K562 (cell line): ENCODE data around the gene EMC8. TPM values are rescaled to one million over a fixed set of nuclear protein-coding genes. Genes with fewer than 3 reads are reported as not detected.

Experiments used
- ATAC-seq: fragments of 200-7000 bp; cut with Tn5 transposase; 3 replicates; pipeline ENCODE4 v1.9.1; 2020; ENCODE audit warnings: moderate library complexity
- BruUV-seq: library from RNA; stranded (reverse); fragments of 400-500 nt; replicated peaks from 2 replicates; lab custom pipeline; 2021; lab: Mats Ljungman, UMichigan
- CTCF ChIA-PET: fragments of 300-600 bp; formaldehyde crosslinking; extraction: SDS; loops from one replicate; lab custom pipeline; 2021; ENCODE audit warnings: low intra/inter-chr PET ratio; lab: Yijun Ruan, JAX
- POLR2A ChIA-PET: fragments of 300-600, 350-650 bp; sonication (Branson Sonifier 250); formaldehyde crosslinking; extraction: SDS; loops from one replicate; lab custom pipeline; 2021; ENCODE audit warnings: antibody characterized with exemption, inconsistent platforms; lab: Yijun Ruan, JAX
- DNase-seq, 4 experiments: peaks; one replicate each; pipeline versions ENCODE4 v3.0.0 to v3.0.0-alpha.2; 2011 to 2018; ENCODE audit warnings: low spot score in 3 of 4, mixed read lengths in 3 of 4; ENCODE audit errors: extremely low read depth in 1 of 4
- FAIRE-seq: peaks from 2 replicates; lab custom pipeline; 2011; peaks lifted over from hg19 to GRCh38; lab: Jason Lieb, UNC
- H2AFZ ChIP-seq: 2 replicates; pipeline ENCODE4 v1.6.0; 2011; ENCODE audit warnings: low read depth, low read length, control low read depth, inconsistent platforms
- H3K27ac ChIP-seq: fragments of 200-600 bp; 3 replicates; pipeline ENCODE4 v1.8.0; 2011; ENCODE audit warnings: low read depth, mild to moderate bottlenecking, control low read depth, inconsistent platforms, low read length, moderate library complexity, mixed read lengths; ENCODE audit errors: extremely low read depth
- H3K27me3 ChIP-seq, 2 experiments: fragments of 300-600 bp in 1 of 2; 2 replicates in 1 of 2; 3 replicates in 1 of 2; pipeline versions ENCODE4 v1.6.0 to v1.8.0; 2011; ENCODE audit warnings: inconsistent platforms in 2 of 2, low read length in 2 of 2, mild to moderate bottlenecking in 1 of 2, mixed read lengths in 1 of 2, moderate library complexity in 1 of 2; ENCODE audit not compliant: control insufficient read depth in 2 of 2, insufficient read depth in 2 of 2
- H3K36me3 ChIP-seq: fragments of 300-600 bp; 3 replicates; pipeline ENCODE4 v1.8.0; 2011; ENCODE audit warnings: mild to moderate bottlenecking, low read length, inconsistent platforms; ENCODE audit not compliant: control insufficient read depth, insufficient read depth
- H3K4me1 ChIP-seq, 2 experiments: fragments of 200-600 bp in 1 of 2; replicated peaks in 1 of 2; 2 replicates in 1 of 2; 3 replicates in 1 of 2; pipeline versions ENCODE4 v1.5.1 to v1.8.0; 2011; ENCODE audit warnings: inconsistent platforms in 2 of 2, low read length in 2 of 2, mild to moderate bottlenecking in 1 of 2, mixed read lengths in 1 of 2, moderate library complexity in 1 of 2; ENCODE audit not compliant: control insufficient read depth in 2 of 2, insufficient read depth in 2 of 2
- H3K4me2 ChIP-seq: 2 replicates; pipeline ENCODE4 v1.6.1; 2011; ENCODE audit warnings: low read length, control low read depth, inconsistent platforms, mixed read lengths; ENCODE audit not compliant: insufficient read depth
- H3K4me3 ChIP-seq: fragments of 200-600 bp; sonication (generic), shearing (Covaris generic); 2 replicates; pipeline ENCODE4 v1.5.1; 2016; ENCODE audit warnings: control low read depth, inconsistent platforms
- H3K79me2 ChIP-seq: fragments of 200-600 bp; 3 replicates; pipeline ENCODE4 v1.8.0; 2011; ENCODE audit warnings: low read length, inconsistent platforms; ENCODE audit not compliant: control insufficient read depth, insufficient read depth
- H3K9ac ChIP-seq, 2 experiments: 2 replicates each; pipeline versions ENCODE4 v1.6.0 to v1.6.1; 2011; ENCODE audit warnings: low read depth in 2 of 2, low read length in 2 of 2, control low read depth in 1 of 2, inconsistent platforms in 1 of 2, mild to moderate bottlenecking in 1 of 2, mixed read lengths in 1 of 2; ENCODE audit not compliant: insufficient read depth in 1 of 2
- H3K9me1 ChIP-seq: one replicate; pipeline ENCODE4 v1.6.0; 2011; ENCODE audit warnings: inconsistent platforms, mild to moderate bottlenecking, low read length, moderate library complexity; ENCODE audit not compliant: control insufficient read depth, insufficient read depth
- H3K9me3 ChIP-seq: replicated peaks from 2 replicates; pipeline ENCODE4 v1.5.1; 2011; ENCODE audit warnings: low read depth, low read length, inconsistent platforms; ENCODE audit not compliant: control insufficient read depth, insufficient read depth
- H4K20me1 ChIP-seq: replicated peaks from 2 replicates; pipeline ENCODE4 v1.6.1; 2011; ENCODE audit warnings: low read length, inconsistent platforms, mixed read lengths; ENCODE audit not compliant: control insufficient read depth, insufficient read depth
- BRCA1 ChIP-seq, 2 experiments: fragments of 450-650 bp in 1 of 2; sonication (generic) in 1 of 2; formaldehyde crosslinking in 1 of 2; IDR thresholded peaks; 2 replicates each; pipeline versions ENCODE4 v1.5.0 to v1.6.1; 2017 to 2020; ENCODE audit warnings: mild to moderate bottlenecking in 1 of 2, missing genetic modification reagents in 1 of 2
- CEBPZ ChIP-seq: fragments of 150-350 bp; IDR thresholded peaks from 2 replicates; pipeline ENCODE4 v1.6.1; 2014; ENCODE audit warnings: low read depth, mild to moderate bottlenecking, low read length, borderline replicate concordance
- CTCF ChIP-seq, 3 experiments: IDR thresholded peaks in 2 of 3; conservative IDR thresholded peaks in 1 of 3; 2 replicates each; pipeline ENCODE4 v1.5.1; 2011 to 2012; ENCODE audit warnings: low read length in 3 of 3, mild to moderate bottlenecking in 3 of 3, control low read depth in 2 of 3, improper control_type of control experiment in 1 of 3, inconsistent platforms in 1 of 3, low read depth in 1 of 3, mixed read lengths in 1 of 3, moderate library complexity in 1 of 3; ENCODE audit not compliant: insufficient read depth in 2 of 3
- KLF13 ChIP-seq: fragments of 450-650 bp; IDR thresholded peaks from 2 replicates; pipeline ENCODE4 v1.6.1; 2016; ENCODE audit warnings: missing genetic modification characterization, low read depth, mild to moderate bottlenecking, missing compliant biosample characterization, moderate library complexity, borderline replicate concordance
- PHF21A ChIP-seq: fragments of 450-650 bp; IDR thresholded peaks from 2 replicates; pipeline ENCODE4 v1.6.1; 2017; ENCODE audit warnings: low read depth, borderline replicate concordance
- RERE ChIP-seq: sonication (generic); formaldehyde crosslinking; IDR thresholded peaks from 2 replicates; pipeline ENCODE4 v1.8.0; 2023; ENCODE audit warnings: missing genetic modification reagents, mild to moderate bottlenecking, borderline replicate concordance
- ZNF239 ChIP-seq: fragments of 250-450 bp; sonication (Bioruptor Pico); IDR thresholded peaks from 2 replicates; pipeline ENCODE4 v1.4.0; 2020; ENCODE audit warnings: mild to moderate bottlenecking
- WGBS: fragments of 100-300 bp; shearing (Covaris generic); methylation state at CpG from one replicate; pipeline ENCODE4 v1.1.6; 2016; ENCODE audit warnings: low coverage, mixed read lengths; ENCODE audit not compliant: insufficient coverage; ENCODE audit errors: missing lambda C conversion rate; 5-methylcytosine and 5-hydroxymethylcytosine counted together
- in situ Hi-C: fragments of 300-500 bp; cut with MboI; formaldehyde crosslinking; loops from 4 replicates; pipeline ENCODE4 v1.15.0; 2018; ENCODE audit warnings: inconsistent platforms, mixed read lengths
- intact Hi-C: fragments of 100-400 bp; cut with micrococcal nuclease; formaldehyde crosslinking; loops from 2 replicates; pipeline ENCODE4 v1.14.2; 2022
- polyA plus RNA-seq, 8 experiments: library from polyadenylated mRNA; depleted of rRNA in 4 of 8; stranded (reverse) in 5 of 8; unstranded in 3 of 8; fragments of >200 nt; fragmentation: Nextera tagmentation in 2 of 8; fragmentation: Illumina TruSeq in 1 of 8; extraction: Ambion mirVana in 2 of 8; extraction: Trizol in 1 of 8; gene quantifications; 2 replicates each; pipeline versions ENCODE4 v1.2.1 to v1.2.3, GENCODE V29; 2011 to 2014; ENCODE audit warnings: inconsistent platforms in 1 of 8, missing spikeins in 1 of 8
- total RNA-seq, 7 experiments: library from RNA; depleted of rRNA in 6 of 7; stranded (reverse); fragments of >200 nt in 6 of 7; fragmentation: Illumina TruSeq in 2 of 7; extraction: Trizol in 2 of 7; gene quantifications; 2 replicates each; pipeline versions ENCODE4 v1.2.1 to v1.2.3, GENCODE V29; 2011 to 2021; ENCODE audit warnings: low replicate concordance in 1 of 7

Gene EMC8
- total and polyA plus RNA-seq, 9 of the 15 experiments (the other 6 are each of a cell fraction or from before 2014, with no cell fraction given): 11.4 to 81.8 (median 48.6) TPM

- TF ChIP-seq RERE (no peak), KLF13 (tag) (no peak), BRCA1 (IDR thresholded peaks at IDR 0.05) (no peak), BRCA1 (CRISPR knock-in tag; IDR thresholded peaks at IDR 0.05) (no peak)
These were observed 16.9 kb downstream of the EMC8 start (continued) for GRCh38 chr16:85782451-85782850.

- FAIRE-seq: no peak
- CTCF ChIA-PET: no interaction called here
- TF ChIP-seq PHF21A: no peak
- no peak for TF ChIP-seq CEBPZ
- TF ChIP-seq ZNF239 (CRISPR knock-in tag): no peak
- no peak for TF ChIP-seq CTCF (IDR thresholded peaks at IDR 0.05 in 2 of 3, conservative IDR thresholded peaks at IDR 0.05 in 1 of 3; ENCODE audit: insufficient read depth in 2 of 3, low read depth in 1 of 3, low read length in 3 of 3)
These were observed 17.5 kb downstream of the EMC8 start for GRCh38 chr16:85781695-85782370.

More at GRCh38 chr16:85781695-85782370, 17.5 kb downstream of the EMC8 start:
- peaks cover 84% of the 10 kb centered on the region; the same call in 2 of the 3 replicates for H3K36me3 ChIP-seq
- no peak for DNase-seq
- intact Hi-C loops (no loop called here), in situ Hi-C loops (no loop called here)
- no peak overlapping the region for H3K9ac ChIP-seq
- H3K9me3 ChIP-seq: no peaks in the 10 kb centered on the region
- 0 out of 3 replicates have a peak, but pooled peaks cover 4% of the 10 kb centered on the region for H3K79me2 ChIP-seq
- BruUV-seq: no TSS peak
- no peaks in the 10 kb centered on the region for H3K9me1 ChIP-seq
- no peaks in the 10 kb centered on the region for H3K4me1 ChIP-seq
- no peak overlapping the region for H2AFZ ChIP-seq
- peaks cover 3% of the 10 kb centered on the region; the same call in 1 of the 2 replicates for H4K20me1 ChIP-seq
- no peaks in the 10 kb centered on the region for H3K27me3 ChIP-seq
- H3K4me2 ChIP-seq: no peak overlapping the region
- no peak overlapping the region for H3K4me3 ChIP-seq
- ATAC-seq: no peak
- WGBS: 90% methylated on average over 16 of the region's 16 CpGs
- POLR2A ChIA-PET: interaction anchor here (1.0 to 1.1 kb wide), 2 partner anchors 10 to 14 kb away, joined by 3 read pairs; no protein-coding TSS in a partner anchor
- H3K27ac ChIP-seq: no peak overlapping the region
